ENCODE measurements around the gene ST3GAL2. TPM values are rescaled to one million over a fixed set of nuclear protein-coding genes. Genes with fewer than 3 reads are reported as not detected.

The ST3GAL2 gene
- 16.4 and 17.4 TPM in 2 replicates for total RNA-seq (2012; rRNA removed)
- polyA plus RNA-seq (2012; rRNA removed), result 17.7 and 18.3 TPM in 2 replicates
- polyA plus RNA-seq (2012; cell fraction: cytosol; rRNA removed), result 13.0 and 21.7 TPM in 2 replicates
- polyA plus RNA-seq (2012; cell fraction: nucleus; rRNA removed; ENCODE audit: low replicate concordance), result 13.5 and 18.2 TPM in 2 replicates
- Bru-seq, nascent RNA, result percentile 75 among the genes with signal in this experiment
- BruChase-seq, experiment 1, labeled RNA remaining after a 6-hour chase, result percentile 94 among the genes with signal in this experiment
- percentile 92 among the genes with signal in this experiment for BruChase-seq, experiment 2, labeled RNA remaining after a 2-hour chase
- long read RNA-seq, full-length matches to known transcripts, result 21 of 48 reads
- long read RNA-seq, partial matches to known transcripts, result 1 of 48 reads
- long read RNA-seq, other reads (novel, unspliced or antisense), result 26 of 48 reads

- WGBS, 2 experiments (ENCODE audit: extremely low coverage in 2 of 2, insufficient read length in 1 of 2), result no CpG with 5 or more reads among the region's 86 CpGs
- Histone ChIP-seq H3K4me3 (ENCODE audit: insufficient read depth, low read depth, low read length) (peak within 1 kb of the TSS; percentile 55), H3K27ac (ENCODE audit: insufficient read depth, low read length) (peak within 1 kb of the TSS; percentile 73), H3K4ac (ENCODE audit: low read depth, low read length) (peak within 1 kb of the TSS; percentile 88), H3K4me1 (ENCODE audit: control insufficient read depth, insufficient read depth, low read length) (peaks cover 11% of the 10 kb centered on the region), H3K27me3 (ENCODE audit: control insufficient read depth, insufficient read depth, low read length) (no peaks in the 10 kb centered on the region), H2BK120ac (ENCODE audit: low read depth, low read length) (peak within 1 kb of the TSS; percentile 82), H2BK15ac (ENCODE audit: low read depth, low read length) (peak within 1 kb of the TSS; percentile 16; the same call in 1 of the 3 replicates), H3K4me2 (ENCODE audit: low read depth, low read length) (peak within 1 kb of the TSS; percentile 79), H3K9me3 (ENCODE audit: control insufficient read depth, insufficient read depth, low read length) (no peaks in the 10 kb centered on the region), H4K91ac (ENCODE audit: insufficient read depth, low read depth, low read length) (peak within 1 kb of the TSS; percentile 92), H2AK9ac (replicated peaks; ENCODE audit: low read depth, low read length, poor library complexity) (peak within 1 kb of the TSS; percentile 96), H3K23ac (ENCODE audit: low read depth, low read length) (peak within 1 kb of the TSS; percentile 98), H3K9ac (ENCODE audit: low read depth, low read length) (peak within 1 kb of the TSS; percentile 47), H3K9me1 (ENCODE audit: insufficient read depth, low read length) (peaks cover 18% of the 10 kb centered on the region), H4K8ac (ENCODE audit: low read depth in 2 of 2, low read length in 2 of 2) (peak within 1 kb of the TSS; percentile 79 to 97), H2AK5ac (ENCODE audit: low read depth, low read length) (peak within 1 kb of the TSS; percentile 92), H3K14ac (replicated peaks; ENCODE audit: low read depth, low read length) (peak within 1 kb of the TSS; percentile 94), H2AFZ (replicated peaks; ENCODE audit: low read length, poor library complexity) (peak within 1 kb of the TSS; percentile 97), H3K36me3 (ENCODE audit: control insufficient read depth, insufficient read depth, low read length) (peaks cover 4% of the 10 kb centered on the region; the same call in 1 of the 2 replicates), H4K20me1 (ENCODE audit: insufficient read depth, low read length) (peaks cover 34% of the 10 kb centered on the region), H2BK5ac (ENCODE audit: low read depth, low read length, poor library complexity, severe bottlenecking) (peak within 1 kb of the TSS; percentile 68), H3K56ac (ENCODE audit: extremely low read depth, insufficient read depth, low read length) (peak within 1 kb of the TSS; percentile 73), H4K5ac (ENCODE audit: low read depth, low read length) (peak within 1 kb of the TSS; percentile 89), H3K18ac (ENCODE audit: low read depth, low read length) (peak within 1 kb of the TSS; percentile 61), H3K79me1 (ENCODE audit: low read depth in 1 of 2, low read length in 2 of 2) (peaks cover 11 to 42% of the 10 kb centered on the region in 2 experiments), H2BK20ac (ENCODE audit: low read depth, low read length) (peak within 1 kb of the TSS; percentile 5)
- ChIA-PET POLR2A (ENCODE audit: unreplicated experiment) (interaction anchor here (0.8 kb wide), 1 partner anchor 58 kb away, joined by 4 read pairs; no protein-coding TSS in a partner anchor), CTCF (no interaction called here)
- ATAC-seq (ENCODE audit: low read depth) (peak; percentile 92), DNase-seq (peak; percentile 89)
- in situ Hi-C loops (cut with MboI; ENCODE audit: low sequenced_read_pairs), result no loop called here
- intact Hi-C loops (cut with micrococcal nuclease), result loop anchor here (2.0 kb wide), 1 partner anchor 58 kb away; no protein-coding TSS in a partner anchor
- dilution Hi-C loops (cut with HindIII; ENCODE audit: low sequenced_read_pairs, unreplicated experiment), result no loop called here
- no TSS peak for BruUV-seq (replicated peaks)
- peak; percentile 51 for TF ChIP-seq USF2 (IDR thresholded peaks at IDR 0.05; ENCODE audit: low read depth, low read length)
- TF ChIP-seq MXI1 (IDR thresholded peaks at IDR 0.05; ENCODE audit: borderline replicate concordance, low read depth, low read length), result no peak
- TF ChIP-seq MAZ (IDR thresholded peaks at IDR 0.05; ENCODE audit: borderline replicate concordance, low read depth, low read length), result peak; percentile 100
- TF ChIP-seq BHLHE40 (IDR thresholded peaks at IDR 0.05; ENCODE audit: low read depth, low read length), result 0 out of 2 replicates have a peak, but pooled peaks have one; percentile 44
- TF ChIP-seq CEBPB (IDR thresholded peaks at IDR 0.05; ENCODE audit: low read depth, low read length), result no peak
Measured at GRCh38 chr16:70438969-70439862, at the start of gene ST3GAL2. Gene ST3GAL2 (minus strand): TSS chr16:70439100. CDS start chr16:70398530, 40,570 bp downstream.

Data from IMR-90 (cell line).